DND-41 (cell line): Measurements from ENCODE around the gene CEP112.

ENCODE experiments used
- EZH2 ChIP-seq: IDR thresholded peaks from 3 replicates; pipeline ENCODE4 v1.6.1; 2012; ENCODE audit warnings: borderline replicate concordance, low read depth, mild to moderate bottlenecking, moderate library complexity, low read length, inconsistent platforms; ENCODE audit not compliant: severe bottlenecking
- TF ChIP-seq, protein P1 (sequence below): IDR thresholded peaks from 2 replicates; pipeline ENCODE4 v1.5.1; 2012; ENCODE audit warnings: borderline replicate concordance, low read length, moderate library complexity, mild to moderate bottlenecking; ENCODE audit not compliant: poor library complexity, severe bottlenecking; ENCODE audit errors: extremely low read depth

- TF ChIP-seq, protein P1, sequence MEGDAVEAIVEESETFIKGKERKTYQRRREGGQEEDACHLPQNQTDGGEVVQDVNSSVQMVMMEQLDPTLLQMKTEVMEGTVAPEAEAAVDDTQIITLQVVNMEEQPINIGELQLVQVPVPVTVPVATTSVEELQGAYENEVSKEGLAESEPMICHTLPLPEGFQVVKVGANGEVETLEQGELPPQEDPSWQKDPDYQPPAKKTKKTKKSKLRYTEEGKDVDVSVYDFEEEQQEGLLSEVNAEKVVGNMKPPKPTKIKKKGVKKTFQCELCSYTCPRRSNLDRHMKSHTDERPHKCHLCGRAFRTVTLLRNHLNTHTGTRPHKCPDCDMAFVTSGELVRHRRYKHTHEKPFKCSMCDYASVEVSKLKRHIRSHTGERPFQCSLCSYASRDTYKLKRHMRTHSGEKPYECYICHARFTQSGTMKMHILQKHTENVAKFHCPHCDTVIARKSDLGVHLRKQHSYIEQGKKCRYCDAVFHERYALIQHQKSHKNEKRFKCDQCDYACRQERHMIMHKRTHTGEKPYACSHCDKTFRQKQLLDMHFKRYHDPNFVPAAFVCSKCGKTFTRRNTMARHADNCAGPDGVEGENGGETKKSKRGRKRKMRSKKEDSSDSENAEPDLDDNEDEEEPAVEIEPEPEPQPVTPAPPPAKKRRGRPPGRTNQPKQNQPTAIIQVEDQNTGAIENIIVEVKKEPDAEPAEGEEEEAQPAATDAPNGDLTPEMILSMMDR: no peak
- no peak for TF ChIP-seq EZH2
Measured at GRCh38 chr17:65690626-65691310, 501.2 kb downstream of the CEP112 start.
